ENCODE data around the gene CTSC.

Gene CTSC

GRCh38 chr11:88377144-88377543 lies 39.6 kb upstream of the CTSC start:
- no peak overlapping the region for H3K27ac ChIP-seq
- TF ChIP-seq ZFX (IDR thresholded peaks at IDR 0.05; ENCODE audit: borderline replicate concordance), result no peak
- TF ChIP-seq CTCF (IDR thresholded peaks at IDR 0.05), result no peak

GRCh38 chr11:88375927-88376470 lies 38.5 kb upstream of the CTSC start:
- no peak overlapping the region for H3K27ac ChIP-seq
- TF ChIP-seq CTCF (IDR thresholded peaks at IDR 0.05), result no peak
- no peak for TF ChIP-seq ZFX (IDR thresholded peaks at IDR 0.05; ENCODE audit: borderline replicate concordance)

GRCh38 chr11:88370782-88371181 lies 33.2 kb upstream of the CTSC start:
- no peak overlapping the region for H3K27ac ChIP-seq
- TF ChIP-seq CTCF (IDR thresholded peaks at IDR 0.05) (no peak), ZFX (IDR thresholded peaks at IDR 0.05; ENCODE audit: borderline replicate concordance) (no peak)

DNA sequence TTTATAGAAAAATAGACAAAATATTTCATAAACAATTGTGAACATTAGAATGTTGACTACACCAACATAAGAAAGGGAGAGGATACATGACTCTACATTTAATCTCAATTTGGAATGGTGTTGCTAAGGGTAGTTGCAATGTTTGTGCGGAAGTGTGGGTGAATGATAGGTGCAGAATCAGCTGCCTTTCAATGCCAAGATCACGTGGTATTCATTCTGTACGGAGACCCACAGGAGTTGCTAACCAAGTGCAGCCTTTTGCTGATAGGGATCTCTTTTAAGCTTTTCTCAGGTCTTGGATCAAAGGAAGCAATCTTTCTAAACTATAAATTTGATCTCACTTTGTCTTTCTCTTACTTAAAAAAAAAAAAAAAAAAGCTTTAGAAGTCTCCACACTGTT lies 29.8 kb upstream of the CTSC start:
- TF ChIP-seq ZFX (IDR thresholded peaks at IDR 0.05; ENCODE audit: borderline replicate concordance) (no peak), CTCF (IDR thresholded peaks at IDR 0.05) (no peak)
- no peak overlapping the region for H3K27ac ChIP-seq

- no peak for TF ChIP-seq CTCF (IDR thresholded peaks at IDR 0.05)
- H3K27ac ChIP-seq, result no peak overlapping the region
Observed at GRCh38 chr11:88363648-88364065, 26.1 kb upstream of the CTSC start.

DNA sequence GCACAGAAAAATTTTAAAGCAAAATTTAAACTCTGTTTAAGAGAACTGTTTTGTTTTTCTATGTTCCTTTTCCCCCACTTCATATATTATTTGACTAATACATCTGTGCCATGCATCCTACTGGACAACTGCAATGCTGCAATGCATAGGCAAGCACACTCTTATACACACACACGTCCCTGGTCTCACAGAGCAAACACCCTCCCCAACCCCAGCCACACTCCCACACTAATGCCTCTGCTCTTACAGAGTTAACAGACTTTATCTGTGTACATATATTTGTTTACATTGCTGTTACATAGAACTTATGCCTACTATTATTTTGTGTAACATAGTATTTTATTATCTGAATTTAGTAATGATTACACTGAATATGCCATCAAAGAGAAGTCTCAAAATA lies 25.5 kb upstream of the CTSC start:
- no peak overlapping the region for H3K27ac ChIP-seq
- TF ChIP-seq ZFX (IDR thresholded peaks at IDR 0.05; ENCODE audit: borderline replicate concordance), result no peak
- TF ChIP-seq CTCF (IDR thresholded peaks at IDR 0.05), result no peak

- TF ChIP-seq CTCF (IDR thresholded peaks at IDR 0.05) (no peak), ZFX (IDR thresholded peaks at IDR 0.05; ENCODE audit: borderline replicate concordance) (no peak)
- no peak overlapping the region for H3K27ac ChIP-seq
Observed at GRCh38 chr11:88360141-88360540, 22.6 kb upstream of the CTSC start.

All from 22Rv1 (cell line).